SU-DHL-6 (cell line): ENCODE data around the gene TBX20.

Experiments used
- H2AFZ ChIP-seq: fragments of 200-600 bp; sonication (generic); 2 replicates; pipeline ENCODE4 v1.6.1; 2014; ENCODE audit warnings: low read depth, mild to moderate bottlenecking, moderate library complexity, mixed read lengths, antibody characterized with exemption, low read length; ENCODE audit not compliant: severe bottlenecking
- H3F3A ChIP-seq: fragments of 200-600 bp; shearing (Covaris generic); 2 replicates; pipeline ENCODE4 v1.6.0; 2016; ENCODE audit warnings: antibody characterized with exemption, mild to moderate bottlenecking; ENCODE audit not compliant: insufficient read depth
- H3K27ac ChIP-seq: fragments of 200-600 bp; sonication (generic); 2 replicates; pipeline ENCODE4 v1.5.1; 2016; ENCODE audit warnings: low read depth, mild to moderate bottlenecking, low read length, moderate library complexity, mixed read lengths
- H3K27me3 ChIP-seq: fragments of 200-600 bp; sonication (generic), shearing (Covaris generic); 2 replicates; pipeline ENCODE4 v1.6.0; 2014; ENCODE audit warnings: mild to moderate bottlenecking, low read length
- H3K36me3 ChIP-seq: fragments of 200-600 bp; sonication (generic); 2 replicates; pipeline ENCODE4 v1.6.1; 2014; ENCODE audit warnings: mild to moderate bottlenecking, low read length, mixed read lengths
- H3K4me2 ChIP-seq: fragments of 300-600, 200-600 bp; shearing (Covaris generic), sonication (generic); 2 replicates; pipeline ENCODE4 v1.6.0; 2014; ENCODE audit warnings: low read length, low read depth, mild to moderate bottlenecking; ENCODE audit not compliant: poor library complexity, severe bottlenecking
- H3K4me3 ChIP-seq: fragments of 200-600 bp; sonication (generic); 2 replicates; pipeline ENCODE4 v1.5.1; 2014; ENCODE audit warnings: antibody characterized with exemption, low read length, mild to moderate bottlenecking, mixed read lengths; ENCODE audit not compliant: insufficient read depth, poor library complexity, severe bottlenecking
- H3K79me2 ChIP-seq: fragments of 200-600 bp; sonication (generic); 2 replicates; pipeline ENCODE4 v1.6.1; 2014; ENCODE audit warnings: mild to moderate bottlenecking, low read length, moderate library complexity; ENCODE audit not compliant: insufficient read depth
- H3K9ac ChIP-seq: fragments of 200-600 bp; sonication (generic); 2 replicates; pipeline ENCODE4 v1.7.0; 2014; ENCODE audit warnings: mild to moderate bottlenecking, low read length
- H3K9me2 ChIP-seq: fragments of 200-600 bp; sonication (generic); replicated peaks from 2 replicates; pipeline ENCODE4 v1.6.1; 2014; ENCODE audit warnings: low read length; ENCODE audit not compliant: insufficient read depth
- H3K9me3 ChIP-seq: fragments of 200-600 bp; sonication (generic); 2 replicates; pipeline ENCODE4 v1.6.1; 2014; ENCODE audit warnings: low read length, mixed read lengths; ENCODE audit not compliant: insufficient read depth
- H4K20me1 ChIP-seq: fragments of 200-600 bp; sonication (generic); 2 replicates; pipeline ENCODE4 v1.6.1; 2014; ENCODE audit warnings: low read depth, mild to moderate bottlenecking, antibody characterized with exemption, low read length, moderate library complexity, mixed read lengths
- EZH2phosphoT487 ChIP-seq: fragments of 200-600 bp; sonication (generic), shearing (Covaris generic); conservative IDR thresholded peaks from 2 replicates; pipeline ENCODE4 v1.6.1; 2018; ENCODE audit warnings: mild to moderate bottlenecking, antibody characterized with exemption, low read length, moderate library complexity, mixed read lengths
- TF ChIP-seq, protein P1 (sequence below): fragments of 200-600 bp; sonication (generic); IDR thresholded peaks from one replicate; pipeline ENCODE4 v1.5.1; 2017; ENCODE audit warnings: antibody characterized with exemption, mild to moderate bottlenecking, low read length, moderate library complexity; ENCODE audit not compliant: insufficient read depth, poor library complexity, severe bottlenecking

TBX20 gene

DNA sequence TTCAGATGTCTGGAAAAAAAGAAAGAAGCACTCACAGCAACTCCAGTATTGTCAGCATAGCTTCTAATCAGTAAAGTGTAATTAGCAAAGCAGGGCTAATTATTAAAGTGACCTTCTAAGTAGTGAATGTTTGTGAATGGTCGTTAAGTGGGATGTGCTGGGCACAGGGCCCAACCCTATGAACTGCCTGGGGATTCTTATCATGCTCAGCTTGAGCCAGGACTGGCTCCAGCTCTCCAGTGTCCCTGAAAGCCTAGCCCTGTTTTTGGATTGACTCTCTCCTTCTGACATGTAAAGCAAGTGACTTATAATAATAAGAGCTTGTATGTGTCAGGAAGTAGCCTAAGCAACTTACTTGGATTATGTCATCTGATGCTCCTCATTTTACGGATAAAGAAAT is 9.5 kb upstream of the TBX20 start:
- Histone ChIP-seq H3F3A (no peaks in the 10 kb centered on the region), H3K9ac (no peak overlapping the region), H3K36me3 (no peaks in the 10 kb centered on the region), H3K4me3 (no peak overlapping the region), H2AFZ (no peak overlapping the region), H3K27me3 (no peaks in the 10 kb centered on the region), H3K9me2 (no peaks in the 10 kb centered on the region), H3K79me2 (no peaks in the 10 kb centered on the region), H3K4me2 (no peak overlapping the region), H4K20me1 (no peaks in the 10 kb centered on the region), H3K27ac (no peak overlapping the region), H3K9me3 (no peaks in the 10 kb centered on the region)
- TF ChIP-seq, protein P1, sequence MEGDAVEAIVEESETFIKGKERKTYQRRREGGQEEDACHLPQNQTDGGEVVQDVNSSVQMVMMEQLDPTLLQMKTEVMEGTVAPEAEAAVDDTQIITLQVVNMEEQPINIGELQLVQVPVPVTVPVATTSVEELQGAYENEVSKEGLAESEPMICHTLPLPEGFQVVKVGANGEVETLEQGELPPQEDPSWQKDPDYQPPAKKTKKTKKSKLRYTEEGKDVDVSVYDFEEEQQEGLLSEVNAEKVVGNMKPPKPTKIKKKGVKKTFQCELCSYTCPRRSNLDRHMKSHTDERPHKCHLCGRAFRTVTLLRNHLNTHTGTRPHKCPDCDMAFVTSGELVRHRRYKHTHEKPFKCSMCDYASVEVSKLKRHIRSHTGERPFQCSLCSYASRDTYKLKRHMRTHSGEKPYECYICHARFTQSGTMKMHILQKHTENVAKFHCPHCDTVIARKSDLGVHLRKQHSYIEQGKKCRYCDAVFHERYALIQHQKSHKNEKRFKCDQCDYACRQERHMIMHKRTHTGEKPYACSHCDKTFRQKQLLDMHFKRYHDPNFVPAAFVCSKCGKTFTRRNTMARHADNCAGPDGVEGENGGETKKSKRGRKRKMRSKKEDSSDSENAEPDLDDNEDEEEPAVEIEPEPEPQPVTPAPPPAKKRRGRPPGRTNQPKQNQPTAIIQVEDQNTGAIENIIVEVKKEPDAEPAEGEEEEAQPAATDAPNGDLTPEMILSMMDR = no peak
- TF ChIP-seq EZH2phosphoT487 = no peak

DNA sequence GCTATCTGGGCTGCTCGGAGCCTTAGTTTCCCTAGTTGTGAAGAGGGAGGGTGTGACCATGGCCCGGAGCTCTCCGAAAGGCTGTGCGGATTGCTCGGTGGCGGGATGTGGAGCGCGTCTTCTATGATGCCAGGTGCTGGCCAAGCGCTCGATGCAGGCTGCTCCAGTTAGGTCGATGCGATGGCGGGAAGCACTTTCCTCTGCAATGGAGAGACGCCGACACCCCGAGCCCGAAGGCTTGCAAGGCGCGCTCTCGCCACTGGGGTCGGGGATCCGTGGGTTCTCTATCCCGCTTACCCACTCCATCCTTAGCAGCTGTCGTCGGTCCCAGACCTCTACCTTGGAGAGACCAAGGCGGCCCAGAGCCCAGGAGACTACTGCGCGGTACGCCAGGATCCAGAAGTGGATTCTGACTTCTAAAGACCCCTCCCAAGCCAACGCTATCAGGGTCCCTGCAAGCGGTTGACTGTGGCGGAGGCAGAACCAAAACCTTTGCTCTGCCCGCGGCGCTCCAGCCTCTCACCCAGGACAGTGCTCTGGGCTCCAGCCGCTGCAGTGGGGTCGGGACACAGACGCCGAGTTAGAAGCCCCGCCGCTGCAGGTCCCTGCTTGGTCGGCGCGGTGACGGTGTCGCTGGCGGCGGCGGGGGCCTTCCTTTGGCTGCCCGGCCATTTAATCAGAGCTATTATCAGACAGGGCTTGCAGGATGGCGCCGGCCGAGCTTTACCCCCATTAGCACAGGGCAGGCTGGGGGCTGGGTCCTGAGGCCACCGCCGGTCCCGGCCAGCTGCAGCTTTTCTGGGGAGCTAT is 7.8 kb upstream of the TBX20 start:
- no peaks in the 10 kb centered on the region for H3K9me3 ChIP-seq
- H3K36me3 ChIP-seq = no peaks in the 10 kb centered on the region
- H3K4me3 ChIP-seq = no peak overlapping the region
- H3K9me2 ChIP-seq = no peaks in the 10 kb centered on the region
- no peaks in the 10 kb centered on the region for H3K27me3 ChIP-seq
- TF ChIP-seq, protein P1 = no peak
- TF ChIP-seq EZH2phosphoT487 = no peak
- no peaks in the 10 kb centered on the region for H3F3A ChIP-seq
- no peak overlapping the region for H3K27ac ChIP-seq
- no peak overlapping the region for H3K9ac ChIP-seq
- no peaks in the 10 kb centered on the region for H4K20me1 ChIP-seq
- H3K4me2 ChIP-seq = no peak overlapping the region
- H3K79me2 ChIP-seq = no peaks in the 10 kb centered on the region
- no peak overlapping the region for H2AFZ ChIP-seq

DNA sequence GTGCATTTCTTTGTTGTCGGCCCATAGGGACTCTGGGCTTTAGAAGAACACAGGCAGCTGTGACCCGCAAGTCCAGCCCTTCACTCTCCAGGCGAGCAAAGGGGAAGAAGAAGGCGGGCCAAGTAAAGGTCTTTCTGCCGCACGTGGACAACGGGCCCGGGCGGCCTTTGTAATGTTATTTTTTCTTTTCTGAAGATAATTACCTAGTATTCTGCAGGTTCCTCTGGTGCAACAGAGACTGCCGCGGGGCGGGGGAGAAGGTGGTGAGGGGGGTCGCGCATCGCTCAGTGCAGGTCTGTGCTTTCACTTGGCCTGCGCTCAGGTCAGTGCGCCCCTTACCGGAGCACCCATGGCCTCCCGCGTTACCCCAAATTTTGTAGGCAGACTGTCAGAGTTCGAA is 7.1 kb upstream of the TBX20 start:
- no peak overlapping the region for H3K27ac ChIP-seq
- no peaks in the 10 kb centered on the region for H3K79me2 ChIP-seq
- TF ChIP-seq, protein P1 = no peak
- TF ChIP-seq EZH2phosphoT487 = no peak
- no peaks in the 10 kb centered on the region for H3K27me3 ChIP-seq
- no peaks in the 10 kb centered on the region for H3K9me3 ChIP-seq
- no peaks in the 10 kb centered on the region for H3K9me2 ChIP-seq
- H3K4me2 ChIP-seq = no peak overlapping the region
- H3K4me3 ChIP-seq = no peak overlapping the region
- H3K9ac ChIP-seq = no peak overlapping the region
- H2AFZ ChIP-seq = no peak overlapping the region
- no peaks in the 10 kb centered on the region for H4K20me1 ChIP-seq
- no peaks in the 10 kb centered on the region for H3K36me3 ChIP-seq
- H3F3A ChIP-seq = no peaks in the 10 kb centered on the region
